Activated CD4-positive, alpha-beta T cell treated with anti-CD3 and anti-CD28 coated beads, Interleukin-2, amount 50 U/mL, for 24 hours (primary cell): ENCODE data around the gene CD93.

ENCODE experiments used
- DNase-seq, 2 donors: peaks; one replicate each; pipeline ENCODE4 v3.0.0-alpha.2; 2020; ENCODE audit warnings: low read depth in 1 of 2, low spot score in 1 of 2

Gene CD93

GRCh38 chr20:23100720-23101107, 14.6 kb upstream of the CD93 start:
- DNase-seq = no peak

GRCh38 chr20:23099791-23100719, 13.9 kb upstream of the CD93 start:
- DNase-seq = no peak

- DNase-seq = no peak
These were observed 11.8 kb upstream of the CD93 start for GRCh38 chr20:23097636-23098580.

- no peak for DNase-seq
These were observed 10.9 kb upstream of the CD93 start for GRCh38 chr20:23096986-23097520.

GRCh38 chr20:23096097-23096496, 10.0 kb upstream of the CD93 start:
- no peak for DNase-seq

- no peak for DNase-seq
These were observed 9.4 kb upstream of the CD93 start for GRCh38 chr20:23095499-23095898.

GRCh38 chr20:23094927-23095326, 8.8 kb upstream of the CD93 start:
- DNase-seq = no peak

- DNase-seq = no peak
These were observed 8.2 kb upstream of the CD93 start for GRCh38 chr20:23094213-23094896.

GRCh38 chr20:23093613-23094012, 7.5 kb upstream of the CD93 start:
- DNase-seq = no peak

- no peak for DNase-seq
These were observed 6.9 kb upstream of the CD93 start for GRCh38 chr20:23092861-23093495.

- no peak for DNase-seq
These were observed 6.2 kb upstream of the CD93 start for GRCh38 chr20:23092384-23092756.

GRCh38 chr20:23091721-23092383, 5.7 kb upstream of the CD93 start:
- no peak for DNase-seq

- no peak for DNase-seq
These were observed 4.8 kb upstream of the CD93 start for GRCh38 chr20:23090878-23091277.

- no peak for DNase-seq
These were observed 4.0 kb upstream of the CD93 start for GRCh38 chr20:23090147-23090546.

GRCh38 chr20:23088866-23089265, 2.7 kb upstream of the CD93 start:
- DNase-seq = no peak

- no peak for DNase-seq
These were observed 1.6 kb upstream of the CD93 start for GRCh38 chr20:23087587-23088251.

- no peak for DNase-seq
These were observed 847 bp upstream of the CD93 start for GRCh38 chr20:23086931-23087411.

GRCh38 chr20:23085436-23086055, 578 bp downstream of the CD93 start:
- no peak for DNase-seq

- no peak for DNase-seq
These were observed 1.2 kb downstream of the CD93 start for GRCh38 chr20:23084845-23085365.
